Stimulated activated memory B cell treated with anti-CD40 and anti-IgM and Interleukin-4, amounts not matched to agents 10 μg/mL and 1 μg/mL and 100 μg/mL, for 72 hours (primary cell): ENCODE results near the gene IL10.

Source experiments
- ATAC-seq: fragments of 150-1000 bp; cut with Tn5 transposase; 2 replicates; pipeline ENCODE4 v1.10.0; 2021
- H3K27ac Mint-ChIP-seq: one replicate; pipeline ENCODE4 v1.8.0; 2022; ENCODE audit warnings: mild to moderate bottlenecking, mixed read lengths
- H3K27me3 Mint-ChIP-seq: one replicate; pipeline ENCODE4 v1.8.0; 2022; ENCODE audit warnings: mixed read lengths
- H3K36me3 Mint-ChIP-seq: one replicate; pipeline ENCODE4 v1.8.0; 2022; ENCODE audit warnings: mixed read lengths
- H3K4me1 Mint-ChIP-seq: one replicate; pipeline ENCODE4 v1.8.0; 2022; ENCODE audit warnings: mixed read lengths
- H3K4me3 Mint-ChIP-seq: one replicate; pipeline ENCODE4 v1.8.0; 2022; ENCODE audit warnings: mild to moderate bottlenecking, moderate library complexity, mixed read lengths
- H3K9me3 Mint-ChIP-seq: one replicate; pipeline ENCODE4 v1.8.0; 2022; ENCODE audit warnings: mixed read lengths

The IL10 gene

DNA sequence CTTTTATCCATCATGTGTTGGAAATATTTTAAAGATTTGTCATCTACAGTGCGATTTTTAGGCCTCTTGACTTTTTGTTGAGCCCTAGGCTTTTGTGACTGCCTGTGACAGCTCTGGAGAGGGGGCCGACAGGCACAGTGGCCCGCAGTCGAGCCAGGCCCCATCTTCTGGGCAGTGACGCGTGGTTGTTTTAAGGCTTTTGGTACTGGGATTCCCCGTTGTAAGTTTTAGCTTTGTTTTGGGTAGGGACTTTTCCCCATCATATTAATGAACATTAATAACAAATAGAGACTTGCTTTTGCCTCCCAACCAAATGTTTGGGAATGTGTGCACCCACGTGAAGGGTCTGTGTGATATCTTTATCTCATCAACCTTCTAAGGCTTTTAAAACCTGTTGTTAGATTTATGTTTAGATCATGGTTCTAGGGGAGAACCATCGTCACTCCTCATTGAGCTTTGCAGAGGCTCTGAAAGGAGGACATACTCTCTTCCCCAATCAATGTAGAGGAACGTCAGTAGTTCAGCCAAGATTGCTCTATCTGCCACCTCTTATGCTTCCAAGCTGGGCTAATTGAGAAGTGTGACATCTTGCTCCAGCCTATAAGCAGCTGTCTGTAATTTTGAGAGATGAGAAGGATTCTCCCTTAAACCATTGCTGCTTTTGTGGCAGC, 53.0 kb downstream of the IL10 start:
- Mint-ChIP-seq H3K27ac (peak overlapping the region; percentile 83), H3K4me3 (peak overlapping the region; percentile 29)
- peak; percentile 80 for ATAC-seq

DNA sequence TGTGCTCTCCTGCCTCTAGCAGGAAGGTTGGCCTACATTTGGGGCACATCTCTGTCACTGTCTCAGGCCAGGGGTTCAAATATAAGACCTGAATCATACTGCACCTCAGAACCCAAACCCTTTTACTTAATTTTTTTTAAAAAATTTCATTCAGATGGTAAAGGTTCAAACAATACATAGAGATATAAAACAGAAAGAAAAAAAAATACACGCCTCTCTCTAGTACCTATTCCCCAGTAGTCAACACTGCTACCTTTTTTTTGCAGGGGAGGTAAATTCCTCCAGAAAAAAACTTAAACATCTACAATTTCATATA, 54.7 kb downstream of the IL10 start:
- H3K4me3 Mint-ChIP-seq = no peak overlapping the region
- peaks cover 82% of the 10 kb centered on the region for H3K4me1 Mint-ChIP-seq
- no peaks in the 10 kb centered on the region for H3K9me3 Mint-ChIP-seq
- no peaks in the 10 kb centered on the region for H3K27me3 Mint-ChIP-seq
- ATAC-seq = no peak
- no peaks in the 10 kb centered on the region for H3K36me3 Mint-ChIP-seq
- H3K27ac Mint-ChIP-seq = peak overlapping the region; percentile 62

More for the DNA sequence above, 53.0 kb downstream of the IL10 start:
- Mint-ChIP-seq H3K4me1 (peaks cover 77% of the 10 kb centered on the region), H3K36me3 (no peaks in the 10 kb centered on the region), H3K9me3 (no peaks in the 10 kb centered on the region), H3K27me3 (no peaks in the 10 kb centered on the region)
